Kidney (tissue), 14 donors: ENCODE data around the gene CAMK2G. TPM values are rescaled to one million over a fixed set of nuclear protein-coding genes. Genes with fewer than 3 reads are reported as not detected.

Experiments used
- DNase-seq, 5 donors: peaks; one replicate each; pipeline ENCODE4 v3.0.0-alpha.2; 2013 to 2020
- FAIRE-seq: peaks from 2 replicates; lab custom pipeline; 2012; peaks lifted over from hg19 to GRCh38; lab: Jason Lieb, UNC
- H3K27ac ChIP-seq, 2 donors: one replicate each; pipeline ENCODE4 v1.7.0; 2013; ENCODE audit warnings: low read depth in 2 of 2, low read length in 2 of 2, inconsistent platforms in 1 of 2
- H3K27me3 ChIP-seq: one replicate; pipeline ENCODE4 v1.7.1; 2013; ENCODE audit warnings: low read length, inconsistent platforms; ENCODE audit not compliant: control insufficient read depth, insufficient read depth
- H3K36me3 ChIP-seq, 3 donors: one replicate each; pipeline versions ENCODE4 v1.7.0 to v1.7.1; 2013; ENCODE audit warnings: low read length in 3 of 3, control low read depth in 1 of 3, inconsistent platforms in 1 of 3; ENCODE audit not compliant: insufficient read depth in 3 of 3, control insufficient read depth in 2 of 3
- H3K4me1 ChIP-seq, 3 donors: one replicate each; pipeline versions ENCODE4 v1.7.0 to v1.7.1; 2013; ENCODE audit warnings: low read length in 3 of 3, inconsistent platforms in 1 of 3, low read depth in 1 of 3; ENCODE audit not compliant: control insufficient read depth in 2 of 3, insufficient read depth in 2 of 3
- H3K4me3 ChIP-seq, 3 donors: one replicate each; pipeline versions ENCODE4 v1.7.0 to v1.8.1; 2013; ENCODE audit warnings: low read length in 3 of 3, control low read depth in 1 of 3, inconsistent platforms in 1 of 3
- H3K9ac ChIP-seq, 3 donors: one replicate each; pipeline versions ENCODE4 v1.7.0 to v1.7.1; 2013; ENCODE audit warnings: low read length in 3 of 3, control low read depth in 1 of 3, inconsistent platforms in 1 of 3
- H3K9me3 ChIP-seq, 3 donors: one replicate each; pipeline versions ENCODE4 v1.7.0 to v1.7.1; 2013; ENCODE audit warnings: low read length in 3 of 3, control low read depth in 1 of 3, inconsistent platforms in 1 of 3; ENCODE audit not compliant: control insufficient read depth in 2 of 3, insufficient read depth in 1 of 3
- intact Hi-C: fragments of 100-400 bp; cut with DNase I; formaldehyde crosslinking; loops from one replicate; pipeline ENCODE4 v1.11.1; 2022
- polyA plus RNA-seq: library from polyadenylated mRNA; stranded (reverse); fragments of 350-450 nt; fragmentation: Illumina TruSeq; extraction: RNeasy Lipid Tissue Mini Kit (QIAGEN cat#74804); gene quantifications from one replicate; pipeline ENCODE4 v1.2.3, GENCODE V29; 2014; ENCODE audit warnings: low read depth, low replicate concordance; ENCODE audit not compliant: insufficient read depth
- total RNA-seq: library from RNA; stranded (reverse); fragmentation: NEBNext Ultra II Directional; extraction: Animal tissue kit (Norgen Biotek cat#: 25700); gene quantifications from one replicate; pipeline ENCODE4 v1.2.1, GENCODE V29; 2021
- TF ChIP-seq, protein P1 (sequence below): IDR thresholded peaks from 3 replicates; pipeline ENCODE4 v1.5.1; 2012; ENCODE audit warnings: mild to moderate bottlenecking, moderate library complexity, borderline replicate concordance; ENCODE audit not compliant: insufficient read depth; ENCODE audit errors: extremely low read depth
- donor health status: control.
- donor health status: control.
- donor health status: control.
- donor health status: control.
- donor health status: control.
- donor health status: DM: yes; HTN: yes; CAD: no.
- donor health status: Normal renal cell carcinoma (clear cell type).

The CAMK2G gene
- total and polyA plus RNA-seq, 2 donors from 2014 or later = 21.0 to 29.1 TPM

DNA sequence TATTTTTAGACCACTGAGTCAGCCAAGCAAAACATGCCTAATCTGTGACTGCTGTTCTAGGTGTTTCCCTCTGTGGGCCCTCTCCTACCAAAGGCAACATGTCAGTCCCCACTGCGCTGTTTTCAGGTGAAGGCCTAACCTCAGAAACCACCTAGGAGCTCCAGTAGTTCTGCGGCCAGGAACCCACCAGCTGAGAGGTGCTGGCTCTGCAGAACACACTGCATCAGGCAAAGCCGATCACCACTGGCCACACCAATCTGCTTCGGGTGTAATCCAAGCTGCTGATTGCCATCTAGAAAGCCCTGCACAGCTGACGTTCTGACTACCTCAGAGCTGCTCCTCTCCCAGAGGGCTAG lies 14.9 kb downstream of the CAMK2G start:
- TF ChIP-seq, protein P1, sequence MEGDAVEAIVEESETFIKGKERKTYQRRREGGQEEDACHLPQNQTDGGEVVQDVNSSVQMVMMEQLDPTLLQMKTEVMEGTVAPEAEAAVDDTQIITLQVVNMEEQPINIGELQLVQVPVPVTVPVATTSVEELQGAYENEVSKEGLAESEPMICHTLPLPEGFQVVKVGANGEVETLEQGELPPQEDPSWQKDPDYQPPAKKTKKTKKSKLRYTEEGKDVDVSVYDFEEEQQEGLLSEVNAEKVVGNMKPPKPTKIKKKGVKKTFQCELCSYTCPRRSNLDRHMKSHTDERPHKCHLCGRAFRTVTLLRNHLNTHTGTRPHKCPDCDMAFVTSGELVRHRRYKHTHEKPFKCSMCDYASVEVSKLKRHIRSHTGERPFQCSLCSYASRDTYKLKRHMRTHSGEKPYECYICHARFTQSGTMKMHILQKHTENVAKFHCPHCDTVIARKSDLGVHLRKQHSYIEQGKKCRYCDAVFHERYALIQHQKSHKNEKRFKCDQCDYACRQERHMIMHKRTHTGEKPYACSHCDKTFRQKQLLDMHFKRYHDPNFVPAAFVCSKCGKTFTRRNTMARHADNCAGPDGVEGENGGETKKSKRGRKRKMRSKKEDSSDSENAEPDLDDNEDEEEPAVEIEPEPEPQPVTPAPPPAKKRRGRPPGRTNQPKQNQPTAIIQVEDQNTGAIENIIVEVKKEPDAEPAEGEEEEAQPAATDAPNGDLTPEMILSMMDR = no peak
- peaks cover 0 to 33% (median 12%) of the 10 kb centered on the region in 3 donors for H3K4me1 ChIP-seq
- H3K36me3 ChIP-seq = peaks cover 0 to 7% (median 0%) of the 10 kb centered on the region in 3 donors
- DNase-seq (no peak), FAIRE-seq (no peak)
- H3K27ac ChIP-seq = no peak overlapping the region
- no peaks in the 10 kb centered on the region for H3K9me3 ChIP-seq
- no peak overlapping the region for H3K9ac ChIP-seq
- no peaks in the 10 kb centered on the region for H3K27me3 ChIP-seq
- intact Hi-C loops = no loop called here
- H3K4me3 ChIP-seq = no peak overlapping the region

DNA sequence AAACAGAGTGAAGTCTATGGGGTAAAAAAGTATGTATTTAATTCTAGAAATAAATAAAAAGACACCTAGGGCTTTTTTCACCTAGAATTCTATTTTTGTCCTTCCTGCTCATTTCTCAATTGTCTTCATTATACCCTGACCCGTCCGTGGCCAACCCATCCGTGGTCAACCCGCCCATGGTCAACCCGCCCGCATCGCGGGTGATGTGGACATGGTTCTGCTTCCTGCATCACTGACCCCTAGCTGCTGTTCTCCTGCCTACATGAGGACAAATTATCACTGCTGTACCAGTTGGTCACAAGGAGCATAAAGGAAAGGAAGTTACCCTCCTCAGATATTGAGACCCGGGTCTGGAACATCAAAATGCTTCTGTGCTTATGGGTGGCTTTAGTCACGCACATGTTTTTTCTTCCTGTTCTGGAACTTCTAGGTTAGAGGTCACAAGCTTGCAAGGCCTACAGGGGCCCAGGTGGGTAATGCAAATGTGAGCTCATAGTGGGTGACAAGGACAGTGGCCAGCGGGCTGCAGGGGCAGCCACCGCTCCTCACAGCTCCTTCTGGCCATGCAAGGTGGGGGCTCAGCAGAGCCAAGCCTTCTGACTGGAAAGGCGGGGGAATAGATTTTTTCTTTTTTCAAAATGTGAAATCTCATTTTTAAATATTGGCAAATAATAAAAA lies 15.5 kb downstream of the CAMK2G start:
- intact Hi-C loops = no loop called here
- Histone ChIP-seq H3K4me3 (no peak overlapping the region), H3K27me3 (no peaks in the 10 kb centered on the region), H3K9me3 (no peaks in the 10 kb centered on the region), H3K36me3 (peaks cover 0 to 7% (median 1%) of the 10 kb centered on the region in 3 donors), H3K4me1 (peaks cover 0 to 29% (median 12%) of the 10 kb centered on the region in 3 donors), H3K9ac (no peak overlapping the region), H3K27ac (no peak overlapping the region)
- TF ChIP-seq, protein P1 = no peak
- no peak for FAIRE-seq
- DNase-seq = no peak

DNA sequence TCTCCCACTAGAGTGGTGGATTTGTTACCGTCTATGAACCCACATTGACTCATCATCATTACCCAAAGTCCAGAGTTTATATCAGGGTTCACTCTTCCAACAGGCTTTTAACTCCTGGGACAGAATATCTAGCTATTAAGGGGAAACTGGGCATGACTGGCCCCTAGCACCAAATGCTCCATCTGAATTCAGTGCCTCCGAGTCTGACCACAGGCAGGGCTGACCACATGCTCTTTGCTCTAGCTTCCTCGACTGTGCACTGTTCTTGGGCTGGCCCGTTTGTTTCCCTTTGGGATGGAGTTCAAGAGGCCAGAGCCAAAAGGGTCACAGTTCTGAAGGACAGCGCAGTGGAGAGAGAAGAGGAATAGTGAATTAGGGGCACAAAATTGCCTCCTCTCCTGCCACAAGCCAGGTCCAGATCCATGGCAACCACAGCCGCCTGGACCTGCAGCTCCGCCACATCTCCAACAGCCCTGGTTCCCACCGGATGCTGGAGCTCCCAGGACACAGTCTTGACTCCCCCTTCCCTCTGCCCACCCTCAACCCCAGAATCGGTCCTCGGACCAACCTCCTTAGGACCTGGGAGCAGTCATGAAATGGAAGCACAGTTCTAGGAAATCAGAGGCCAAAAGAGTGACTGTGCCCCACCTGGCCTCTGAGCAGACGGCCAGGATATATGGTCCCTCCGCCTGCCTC lies 16.2 kb downstream of the CAMK2G start:
- no peak for DNase-seq
- Histone ChIP-seq H3K4me3 (no peak overlapping the region), H3K27ac (no peak overlapping the region), H3K36me3 (peaks cover 2 to 7% (median 5%) of the 10 kb centered on the region in 3 donors), H3K9ac (no peak overlapping the region), H3K9me3 (no peaks in the 10 kb centered on the region), H3K4me1 (peaks cover 0 to 28% (median 17%) of the 10 kb centered on the region in 3 donors), H3K27me3 (no peaks in the 10 kb centered on the region)
- FAIRE-seq = no peak
- TF ChIP-seq, protein P1 = no peak
- intact Hi-C loops = no loop called here
